NB4 (cell line): ENCODE data around the gene NIN.

ENCODE experiments used
- DNase-seq: peaks from one replicate; pipeline ENCODE4 v3.0.0; 2010; ENCODE audit warnings: low read depth
- H3K4me3 ChIP-seq: one replicate; pipeline ENCODE4 v1.5.1; 2011; ENCODE audit warnings: mild to moderate bottlenecking, low read depth, low read length, moderate library complexity
- MYC ChIP-seq: IDR thresholded peaks from 2 replicates; pipeline ENCODE4 v1.6.1; 2011; ENCODE audit warnings: low read depth, low read length
- POLR2A ChIP-seq: IDR thresholded peaks from 2 replicates; pipeline ENCODE4 v1.6.1; 2011; ENCODE audit warnings: mild to moderate bottlenecking; ENCODE audit not compliant: insufficient read length; ENCODE audit errors: extremely low read depth
- TF ChIP-seq, protein P1 (sequence below): IDR thresholded peaks from 2 replicates; pipeline ENCODE4 v1.6.1; 2011; ENCODE audit warnings: low read depth, low read length
- TF ChIP-seq, protein P2 (sequence below): IDR thresholded peaks from one replicate; pipeline ENCODE4 v1.5.1; 2012; ENCODE audit warnings: low read depth, low read length

NIN gene

DNA sequence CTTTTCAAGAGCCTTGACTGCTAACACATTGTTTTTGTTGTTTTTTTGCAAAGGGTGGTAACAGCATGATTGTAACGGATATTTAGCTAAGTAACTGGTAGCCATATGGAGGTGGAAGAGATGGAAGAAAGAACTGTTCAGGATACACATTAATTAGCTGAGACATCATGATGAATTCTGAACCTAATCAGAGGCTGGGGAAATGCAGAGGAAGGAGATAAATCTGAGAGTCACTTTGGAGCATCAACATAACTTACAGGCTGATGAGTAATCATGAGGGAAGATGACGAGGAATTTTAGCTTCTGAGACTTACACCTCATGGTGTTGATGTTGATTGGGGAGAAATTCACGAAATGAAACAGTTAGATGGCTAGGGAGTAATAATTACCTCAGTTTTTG is 62.3 kb downstream of the NIN start:
- H3K4me3 ChIP-seq: no peak overlapping the region
- TF ChIP-seq, protein P1, sequence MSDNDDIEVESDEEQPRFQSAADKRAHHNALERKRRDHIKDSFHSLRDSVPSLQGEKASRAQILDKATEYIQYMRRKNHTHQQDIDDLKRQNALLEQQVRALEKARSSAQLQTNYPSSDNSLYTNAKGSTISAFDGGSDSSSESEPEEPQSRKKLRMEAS: no peak
- no peak for TF ChIP-seq POLR2A
- TF ChIP-seq, protein P2, sequence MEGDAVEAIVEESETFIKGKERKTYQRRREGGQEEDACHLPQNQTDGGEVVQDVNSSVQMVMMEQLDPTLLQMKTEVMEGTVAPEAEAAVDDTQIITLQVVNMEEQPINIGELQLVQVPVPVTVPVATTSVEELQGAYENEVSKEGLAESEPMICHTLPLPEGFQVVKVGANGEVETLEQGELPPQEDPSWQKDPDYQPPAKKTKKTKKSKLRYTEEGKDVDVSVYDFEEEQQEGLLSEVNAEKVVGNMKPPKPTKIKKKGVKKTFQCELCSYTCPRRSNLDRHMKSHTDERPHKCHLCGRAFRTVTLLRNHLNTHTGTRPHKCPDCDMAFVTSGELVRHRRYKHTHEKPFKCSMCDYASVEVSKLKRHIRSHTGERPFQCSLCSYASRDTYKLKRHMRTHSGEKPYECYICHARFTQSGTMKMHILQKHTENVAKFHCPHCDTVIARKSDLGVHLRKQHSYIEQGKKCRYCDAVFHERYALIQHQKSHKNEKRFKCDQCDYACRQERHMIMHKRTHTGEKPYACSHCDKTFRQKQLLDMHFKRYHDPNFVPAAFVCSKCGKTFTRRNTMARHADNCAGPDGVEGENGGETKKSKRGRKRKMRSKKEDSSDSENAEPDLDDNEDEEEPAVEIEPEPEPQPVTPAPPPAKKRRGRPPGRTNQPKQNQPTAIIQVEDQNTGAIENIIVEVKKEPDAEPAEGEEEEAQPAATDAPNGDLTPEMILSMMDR: no peak
- TF ChIP-seq MYC: no peak
- DNase-seq: no peak

DNA sequence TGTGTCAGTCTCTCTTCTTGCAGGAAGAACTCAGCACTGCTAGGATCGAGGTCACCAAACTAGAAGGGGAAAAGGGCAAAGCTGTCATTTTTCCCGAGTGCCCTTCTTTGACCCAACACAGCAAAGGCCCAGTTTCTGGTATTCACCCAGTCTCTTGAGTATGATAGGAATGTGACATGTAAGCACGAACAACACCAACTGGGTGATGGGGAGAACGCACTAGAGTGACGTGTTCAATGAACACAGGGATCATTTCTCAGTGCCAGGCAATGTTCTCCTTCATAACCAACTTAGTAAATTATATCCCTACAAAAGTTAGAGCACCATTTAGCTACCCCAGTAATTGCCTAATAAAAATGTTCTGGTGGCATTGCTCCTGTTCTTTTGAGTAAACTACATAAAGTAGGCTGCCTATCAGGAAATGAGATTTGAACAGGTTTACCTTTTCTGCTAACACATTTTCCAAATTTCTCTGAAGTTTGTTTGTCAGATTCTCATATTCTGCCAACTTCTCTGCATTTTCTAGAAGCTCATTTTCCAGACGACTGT is 64.5 kb downstream of the NIN start:
- no peak for TF ChIP-seq POLR2A
- TF ChIP-seq, protein P1: no peak
- TF ChIP-seq, protein P2: no peak
- TF ChIP-seq MYC: no peak
- no peak for DNase-seq
- no peak overlapping the region for H3K4me3 ChIP-seq

DNA sequence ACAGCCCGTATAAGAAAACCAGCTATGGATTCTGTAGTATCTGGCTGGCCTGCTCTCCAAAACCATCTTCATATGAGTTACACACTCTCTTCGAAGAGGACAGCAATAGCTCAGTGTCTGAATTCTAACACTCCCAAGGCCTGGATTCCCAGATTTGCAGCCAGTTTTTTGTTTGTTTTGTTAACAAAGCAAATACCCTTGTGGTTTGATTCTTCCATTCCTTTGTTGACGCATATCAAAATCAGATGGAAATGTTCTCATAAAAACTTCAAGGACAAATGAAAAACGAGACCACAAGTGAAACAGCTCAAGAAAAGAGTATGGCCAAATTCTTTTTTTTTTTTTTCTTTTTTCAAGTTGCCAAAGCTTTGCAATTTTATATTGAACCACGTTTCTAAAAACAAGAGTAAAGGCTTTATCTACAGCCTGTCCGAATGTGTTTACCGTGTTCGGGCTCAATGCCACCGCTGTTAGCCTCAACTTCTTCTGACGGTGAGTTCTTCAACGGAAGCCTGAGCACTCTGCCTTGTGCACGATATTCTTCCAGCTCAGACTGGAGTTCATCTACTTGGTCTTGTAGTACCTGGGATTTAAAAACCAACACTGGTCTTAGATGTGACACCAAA is 67.5 kb downstream of the NIN start:
- no peak overlapping the region for H3K4me3 ChIP-seq
- no peak for DNase-seq
- TF ChIP-seq MYC: no peak

DNA sequence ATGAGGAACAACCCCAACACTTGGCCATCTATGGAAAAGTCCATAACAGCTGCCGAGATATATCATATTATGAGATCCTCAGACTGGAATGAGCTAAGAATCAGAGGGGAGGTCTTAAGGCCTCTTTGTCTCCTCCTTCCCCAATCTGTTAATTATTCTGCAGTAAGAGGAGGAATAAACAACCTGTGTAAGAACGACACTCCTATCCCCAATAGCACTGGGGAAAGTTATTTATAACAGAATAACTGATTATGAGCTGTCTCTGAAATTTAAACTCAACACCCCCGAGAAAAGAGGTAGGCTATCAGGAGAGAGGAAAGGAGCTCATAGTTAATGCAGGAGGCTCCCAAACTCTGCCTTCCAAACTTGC is 68.0 kb downstream of the NIN start:
- no peak for DNase-seq
- TF ChIP-seq, protein P2: no peak
- TF ChIP-seq MYC (no peak), POLR2A (no peak)
- TF ChIP-seq, protein P1: no peak
- H3K4me3 ChIP-seq: no peak overlapping the region

DNA sequence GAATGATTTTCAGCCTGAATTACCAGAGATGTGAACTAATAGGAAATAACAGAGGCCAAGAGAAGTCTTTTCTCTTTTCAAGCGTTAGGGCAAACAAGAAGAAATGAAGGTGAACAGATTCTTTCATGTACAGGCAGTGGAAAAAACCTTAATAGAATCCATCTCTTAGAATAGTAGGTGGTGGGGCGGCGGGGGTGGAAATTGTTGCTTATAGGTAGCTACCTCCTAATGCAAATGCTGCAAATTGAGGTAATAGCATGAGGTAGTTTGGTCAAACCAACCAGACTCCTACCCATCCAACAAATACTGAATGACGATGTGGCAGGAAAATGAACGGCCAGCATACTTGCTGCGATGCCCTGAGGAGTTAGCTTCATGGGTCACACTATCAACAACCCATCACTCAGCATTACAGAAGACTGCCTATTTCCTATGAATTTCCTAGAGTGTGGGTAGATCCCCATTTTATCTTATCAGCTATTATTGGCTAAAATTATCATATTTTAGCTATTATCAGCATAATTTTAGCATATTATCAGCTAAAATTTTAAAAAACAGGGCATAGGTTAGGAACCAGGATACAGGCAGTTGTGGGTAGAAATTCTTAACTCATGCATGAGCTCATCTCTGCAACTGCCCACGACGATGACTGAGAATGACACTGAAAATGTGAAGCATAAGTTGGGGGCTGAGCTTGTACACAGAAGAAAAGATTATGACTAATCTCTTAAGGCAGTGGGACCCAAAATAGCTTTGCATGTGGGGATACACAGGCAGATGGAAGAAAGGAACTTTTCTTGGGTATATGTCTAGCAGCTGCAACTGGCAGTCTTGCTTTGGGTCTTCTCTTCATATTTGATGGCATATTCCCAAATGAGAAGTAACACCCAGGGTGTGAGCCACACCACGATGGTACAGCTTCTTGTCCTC is 68.7 kb downstream of the NIN start:
- H3K4me3 ChIP-seq: no peak overlapping the region
- DNase-seq: no peak

More for the DNA sequence above, 68.7 kb downstream of the NIN start:
- TF ChIP-seq POLR2A: no peak
- TF ChIP-seq, protein P1: no peak
- TF ChIP-seq, protein P2: no peak
- no peak for TF ChIP-seq MYC
